WTC11 (cell line): ENCODE results near the gene ZDHHC18. TPM values are rescaled to one million over a fixed set of nuclear protein-coding genes. Genes with fewer than 3 reads are reported as not detected.

Experiments used
- AFF4 ChIP-seq: sonication (generic); formaldehyde crosslinking; IDR thresholded peaks from 2 replicates; pipeline ENCODE4 v1.8.1; 2023; ENCODE audit warnings: mild to moderate bottlenecking, missing genetic modification reagents, borderline replicate concordance
- CREM ChIP-seq: sonication (generic); formaldehyde crosslinking; IDR thresholded peaks from 2 replicates; pipeline ENCODE4 v1.8.1; 2022; ENCODE audit warnings: mild to moderate bottlenecking, missing genetic modification reagents, moderate library complexity
- E2F1 ChIP-seq: sonication (generic); formaldehyde crosslinking; IDR thresholded peaks from 2 replicates; pipeline ENCODE4 v1.8.0; 2022; ENCODE audit warnings: mild to moderate bottlenecking, missing genetic modification reagents
- E2F4 ChIP-seq: sonication (generic); formaldehyde crosslinking; IDR thresholded peaks from 2 replicates; pipeline ENCODE4 v1.8.1; 2022; ENCODE audit warnings: low read depth, mild to moderate bottlenecking, moderate library complexity, missing genetic modification reagents, borderline replicate concordance
- ETV6 ChIP-seq: sonication (generic); formaldehyde crosslinking; IDR thresholded peaks from 2 replicates; pipeline ENCODE4 v1.8.1; 2022; ENCODE audit warnings: mild to moderate bottlenecking, missing genetic modification reagents
- IRF2 ChIP-seq: sonication (generic); formaldehyde crosslinking; IDR thresholded peaks from 2 replicates; pipeline ENCODE4 v1.8.0; 2022; ENCODE audit warnings: low read depth, missing genetic modification reagents, borderline replicate concordance
- JUN ChIP-seq: sonication (generic); formaldehyde crosslinking; IDR thresholded peaks from 2 replicates; pipeline ENCODE4 v1.8.0; 2023; ENCODE audit warnings: mild to moderate bottlenecking, missing genetic modification reagents
- MAX ChIP-seq: sonication (generic); formaldehyde crosslinking; IDR thresholded peaks from 2 replicates; pipeline ENCODE4 v1.8.0; 2022; ENCODE audit warnings: mild to moderate bottlenecking, missing genetic modification reagents
- MYBL2 ChIP-seq: sonication (generic); formaldehyde crosslinking; IDR thresholded peaks from 2 replicates; pipeline ENCODE4 v1.8.1; 2023; ENCODE audit warnings: mild to moderate bottlenecking, moderate library complexity, missing genetic modification reagents
- NFE2L1 ChIP-seq: sonication (generic); formaldehyde crosslinking; IDR thresholded peaks from 2 replicates; pipeline ENCODE4 v1.8.1; 2023; ENCODE audit warnings: missing genetic modification reagents
- NFYB ChIP-seq: sonication (generic); formaldehyde crosslinking; conservative IDR thresholded peaks from 2 replicates; pipeline ENCODE4 v1.8.0; 2022; ENCODE audit warnings: low read depth, missing genetic modification reagents
- NR3C1 ChIP-seq: sonication (generic); formaldehyde crosslinking; conservative IDR thresholded peaks from 2 replicates; pipeline ENCODE4 v1.8.1; 2023; ENCODE audit warnings: low read depth, mild to moderate bottlenecking, missing genetic modification reagents
- PRRX2 ChIP-seq: fragments of 250-450 bp; sonication (Bioruptor Pico); IDR thresholded peaks from 2 replicates; pipeline ENCODE4 v1.8.0; 2021; ENCODE audit warnings: mild to moderate bottlenecking
- TCF7 ChIP-seq: sonication (generic); formaldehyde crosslinking; IDR thresholded peaks from 2 replicates; pipeline ENCODE4 v1.8.0; 2022; ENCODE audit warnings: mild to moderate bottlenecking, low read depth, missing genetic modification reagents, moderate library complexity
- USF1 ChIP-seq: sonication (generic); formaldehyde crosslinking; IDR thresholded peaks from 2 replicates; pipeline ENCODE4 v1.8.0; 2022; ENCODE audit warnings: mild to moderate bottlenecking, missing genetic modification reagents
- ZNF121 ChIP-seq: sonication (generic); formaldehyde crosslinking; IDR thresholded peaks from 2 replicates; pipeline ENCODE4 v1.8.0; 2023; ENCODE audit warnings: missing genetic modification reagents
- ZNF138 ChIP-seq: sonication (generic); formaldehyde crosslinking; conservative IDR thresholded peaks from 2 replicates; pipeline ENCODE4 v1.8.1; 2022; ENCODE audit warnings: mild to moderate bottlenecking, moderate library complexity, missing genetic modification reagents
- ZNF671 ChIP-seq: fragments of 250-450 bp; sonication (Bioruptor Pico); IDR thresholded peaks from 2 replicates; pipeline ENCODE4 v1.8.0; 2021; ENCODE audit warnings: mild to moderate bottlenecking
- total RNA-seq: library from RNA; stranded (reverse); gene quantifications from 3 replicates; pipeline ENCODE4 v1.2.3, GENCODE V29; 2021
- TF ChIP-seq, protein P1 (sequence below): sonication (generic); formaldehyde crosslinking; IDR thresholded peaks from 2 replicates; pipeline ENCODE4 v1.8.0; 2022; ENCODE audit warnings: missing genetic modification reagents
- TF ChIP-seq, protein P2 (sequence below): sonication (generic); formaldehyde crosslinking; conservative IDR thresholded peaks from 2 replicates; pipeline ENCODE4 v1.8.1; 2022; ENCODE audit warnings: mild to moderate bottlenecking, missing genetic modification reagents
- TF ChIP-seq, protein P3 (sequence below): sonication (generic); formaldehyde crosslinking; IDR thresholded peaks from 2 replicates; pipeline ENCODE4 v1.8.1; 2023; ENCODE audit warnings: mild to moderate bottlenecking, missing genetic modification reagents

ZDHHC18 gene
- total RNA-seq, 1 experiment from 2014 or later = 26.5 TPM

DNA sequence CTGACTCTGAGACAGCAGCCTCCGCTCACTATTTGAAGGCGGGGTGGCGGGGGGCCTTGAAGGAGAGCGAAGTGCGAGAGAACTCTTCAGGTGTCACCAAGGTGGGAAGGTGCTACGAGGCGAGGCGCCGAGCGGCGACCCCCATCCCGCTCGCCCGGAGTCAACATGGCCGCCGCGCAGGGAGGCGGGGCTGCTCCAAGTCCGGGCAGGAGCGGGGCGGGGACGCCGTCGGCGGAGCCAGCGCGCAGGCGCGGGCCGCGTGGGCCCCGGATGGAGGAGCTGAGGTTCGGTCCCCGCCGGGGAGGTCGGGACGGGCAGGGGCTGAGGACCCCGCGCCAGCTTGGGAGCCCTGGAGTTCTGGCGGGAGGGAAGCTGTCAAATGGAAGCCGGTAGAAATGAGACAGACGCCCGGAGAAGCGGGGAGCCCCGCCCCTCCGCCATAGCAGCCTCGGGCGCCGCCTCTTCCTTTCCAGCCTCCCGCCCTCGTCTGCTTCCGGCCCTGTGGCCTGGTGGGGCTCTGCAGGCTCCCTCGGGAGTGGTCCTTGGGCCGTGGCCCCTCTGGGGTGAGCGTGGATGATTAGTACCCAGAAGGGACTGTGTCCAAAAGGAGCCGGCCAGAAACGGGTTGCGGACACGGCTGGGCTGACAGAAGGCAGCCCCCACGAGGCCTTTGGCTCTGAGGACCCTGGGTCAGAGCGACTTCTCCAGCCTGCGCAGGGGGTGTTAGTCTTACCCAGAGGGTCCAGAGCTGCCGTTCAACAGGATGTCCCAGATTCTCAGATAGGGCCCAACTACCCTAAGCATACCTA is 38.6 kb upstream of the ZDHHC18 start, which contains the start of gene PIGV (continued):
- TF ChIP-seq, protein P1, sequence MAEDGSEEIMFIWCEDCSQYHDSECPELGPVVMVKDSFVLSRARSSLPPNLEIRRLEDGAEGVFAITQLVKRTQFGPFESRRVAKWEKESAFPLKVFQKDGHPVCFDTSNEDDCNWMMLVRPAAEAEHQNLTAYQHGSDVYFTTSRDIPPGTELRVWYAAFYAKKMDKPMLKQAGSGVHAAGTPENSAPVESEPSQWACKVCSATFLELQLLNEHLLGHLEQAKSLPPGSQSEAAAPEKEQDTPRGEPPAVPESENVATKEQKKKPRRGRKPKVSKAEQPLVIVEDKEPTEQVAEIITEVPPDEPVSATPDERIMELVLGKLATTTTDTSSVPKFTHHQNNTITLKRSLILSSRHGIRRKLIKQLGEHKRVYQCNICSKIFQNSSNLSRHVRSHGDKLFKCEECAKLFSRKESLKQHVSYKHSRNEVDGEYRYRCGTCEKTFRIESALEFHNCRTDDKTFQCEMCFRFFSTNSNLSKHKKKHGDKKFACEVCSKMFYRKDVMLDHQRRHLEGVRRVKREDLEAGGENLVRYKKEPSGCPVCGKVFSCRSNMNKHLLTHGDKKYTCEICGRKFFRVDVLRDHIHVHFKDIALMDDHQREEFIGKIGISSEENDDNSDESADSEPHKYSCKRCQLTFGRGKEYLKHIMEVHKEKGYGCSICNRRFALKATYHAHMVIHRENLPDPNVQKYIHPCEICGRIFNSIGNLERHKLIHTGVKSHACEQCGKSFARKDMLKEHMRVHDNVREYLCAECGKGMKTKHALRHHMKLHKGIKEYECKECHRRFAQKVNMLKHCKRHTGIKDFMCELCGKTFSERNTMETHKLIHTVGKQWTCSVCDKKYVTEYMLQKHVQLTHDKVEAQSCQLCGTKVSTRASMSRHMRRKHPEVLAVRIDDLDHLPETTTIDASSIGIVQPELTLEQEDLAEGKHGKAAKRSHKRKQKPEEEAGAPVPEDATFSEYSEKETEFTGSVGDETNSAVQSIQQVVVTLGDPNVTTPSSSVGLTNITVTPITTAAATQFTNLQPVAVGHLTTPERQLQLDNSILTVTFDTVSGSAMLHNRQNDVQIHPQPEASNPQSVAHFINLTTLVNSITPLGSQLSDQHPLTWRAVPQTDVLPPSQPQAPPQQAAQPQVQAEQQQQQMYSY (CRISPR knock-in tag) = no peak; the same call in 1 of the 2 replicates
- TF ChIP-seq TCF7 (CRISPR knock-in tag) (0 out of 2 replicates have a peak, but pooled peaks have one; percentile 35), ZNF121 (CRISPR knock-in tag) (no peak), CREM (CRISPR knock-in tag) (0 out of 2 replicates have a peak, but pooled peaks have one; percentile 3), IRF2 (CRISPR knock-in tag) (no peak), E2F1 (CRISPR knock-in tag) (no peak), MYBL2 (CRISPR knock-in tag) (peak; percentile 30), NFE2L1 (peak; percentile 15; the same call in 1 of the 2 replicates), JUN (CRISPR knock-in tag) (0 out of 2 replicates have a peak, but pooled peaks have one; percentile 52), NR3C1 (no peak), E2F4 (CRISPR knock-in tag) (0 out of 2 replicates have a peak, but pooled peaks have one; percentile 20), PRRX2 (CRISPR knock-in tag) (no peak), ETV6 (CRISPR knock-in tag) (peak; percentile 60; the same call in 1 of the 2 replicates), USF1 (no peak), AFF4 (CRISPR knock-in tag) (no peak), MAX (0 out of 2 replicates have a peak, but pooled peaks have one; percentile 23), ZNF671 (no peak), ZNF138 (CRISPR knock-in tag) (no peak), NFYB (CRISPR knock-in tag) (no peak)
- TF ChIP-seq, protein P2, sequence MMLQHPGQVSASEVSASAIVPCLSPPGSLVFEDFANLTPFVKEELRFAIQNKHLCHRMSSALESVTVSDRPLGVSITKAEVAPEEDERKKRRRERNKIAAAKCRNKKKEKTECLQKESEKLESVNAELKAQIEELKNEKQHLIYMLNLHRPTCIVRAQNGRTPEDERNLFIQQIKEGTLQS (CRISPR knock-in tag) = no peak
- TF ChIP-seq, protein P3, sequence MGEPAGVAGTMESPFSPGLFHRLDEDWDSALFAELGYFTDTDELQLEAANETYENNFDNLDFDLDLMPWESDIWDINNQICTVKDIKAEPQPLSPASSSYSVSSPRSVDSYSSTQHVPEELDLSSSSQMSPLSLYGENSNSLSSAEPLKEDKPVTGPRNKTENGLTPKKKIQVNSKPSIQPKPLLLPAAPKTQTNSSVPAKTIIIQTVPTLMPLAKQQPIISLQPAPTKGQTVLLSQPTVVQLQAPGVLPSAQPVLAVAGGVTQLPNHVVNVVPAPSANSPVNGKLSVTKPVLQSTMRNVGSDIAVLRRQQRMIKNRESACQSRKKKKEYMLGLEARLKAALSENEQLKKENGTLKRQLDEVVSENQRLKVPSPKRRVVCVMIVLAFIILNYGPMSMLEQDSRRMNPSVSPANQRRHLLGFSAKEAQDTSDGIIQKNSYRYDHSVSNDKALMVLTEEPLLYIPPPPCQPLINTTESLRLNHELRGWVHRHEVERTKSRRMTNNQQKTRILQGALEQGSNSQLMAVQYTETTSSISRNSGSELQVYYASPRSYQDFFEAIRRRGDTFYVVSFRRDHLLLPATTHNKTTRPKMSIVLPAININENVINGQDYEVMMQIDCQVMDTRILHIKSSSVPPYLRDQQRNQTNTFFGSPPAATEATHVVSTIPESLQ = no peak
